GM21737 (cell line): ENCODE measurements around the gene SPEG.
A peak's percentile ranks its signal among the peaks of the same experiment; 100 is the strongest.

Experiments used
- ATAC-seq: cut with Tn5 transposase; IDR thresholded peaks from one replicate; pipeline ENCODE4 v1.9.1; 2021; ENCODE audit warnings: mild to moderate bottlenecking, moderate library complexity; ENCODE audit not compliant: unreplicated experiment

The SPEG gene

GRCh38 chr2:219491278-219491963 is 56.8 kb downstream of the SPEG start:
- no peak for ATAC-seq

GRCh38 chr2:219492575-219492974 is 57.9 kb downstream of the SPEG start:
- no peak for ATAC-seq

- ATAC-seq, result no peak
Observed at GRCh38 chr2:219493086-219493485, 58.4 kb downstream of the SPEG start.

- no peak for ATAC-seq
Observed at GRCh38 chr2:219494952-219495530, 60.4 kb downstream of the SPEG start.

GRCh38 chr2:219495531-219496122 is 61.0 kb downstream of the SPEG start:
- ATAC-seq, result no peak

- no peak for ATAC-seq
Observed at GRCh38 chr2:219496247-219496824, 61.7 kb downstream of the SPEG start.

- ATAC-seq, result no peak
Observed at GRCh38 chr2:219496825-219497494, 62.3 kb downstream of the SPEG start.

GRCh38 chr2:219497495-219498279 is 63.0 kb downstream of the SPEG start:
- no peak for ATAC-seq

GRCh38 chr2:219498280-219499057 is 63.8 kb downstream of the SPEG start, which contains the start of gene GMPPA:
GMPPA (plus strand) TSS chr2:219498891; CDS start chr2:219499976, 1,085 bp downstream.
- ATAC-seq, result peak; percentile 93

GRCh38 chr2:219499058-219499307 is 64.3 kb downstream of the SPEG start:
- no peak for ATAC-seq

- ATAC-seq, result no peak
Observed at GRCh38 chr2:219499555-219499954, 64.9 kb downstream of the SPEG start.

GRCh38 chr2:219500135-219500534 is 65.5 kb downstream of the SPEG start:
- ATAC-seq, result no peak

- no peak for ATAC-seq
Observed at GRCh38 chr2:219501849-219502248, 67.2 kb downstream of the SPEG start.

- ATAC-seq, result no peak
Observed at GRCh38 chr2:219502618-219503017, 68.0 kb downstream of the SPEG start.

- ATAC-seq, result no peak
Observed at GRCh38 chr2:219505585-219505984, 70.9 kb downstream of the SPEG start.

GRCh38 chr2:219506153-219506801 is 71.6 kb downstream of the SPEG start:
- ATAC-seq, result no peak

GRCh38 chr2:219506802-219507526 is 72.3 kb downstream of the SPEG start:
- no peak for ATAC-seq

GRCh38 chr2:219507581-219508443 is 73.2 kb downstream of the SPEG start:
- no peak for ATAC-seq
